HepG2 (cell line): ENCODE measurements around the gene NDUFB7. TPM values are rescaled to one million over a fixed set of nuclear protein-coding genes. Genes with fewer than 3 reads are reported as not detected.

Source experiments
- ATAC-seq: fragments of 200-7000 bp; cut with Tn5 transposase; 3 replicates; pipeline ENCODE4 v1.9.1; 2020; ENCODE audit warnings: mild to moderate bottlenecking, moderate library complexity
- BruUV-seq: library from RNA; stranded (reverse); fragments of 400-500 nt; replicated peaks from 2 replicates; lab custom pipeline; 2021; lab: Mats Ljungman, UMichigan
- CTCF ChIA-PET: fragments of 300-600 bp; formaldehyde crosslinking; extraction: SDS; loops from one replicate; lab custom pipeline; 2021; ENCODE audit warnings: low total read pairs, inconsistent platforms, low intra/inter-chr PET ratio; lab: Yijun Ruan, JAX
- POLR2A ChIA-PET: fragments of 350-600 bp; sonication (Branson Sonifier 250); formaldehyde crosslinking; loops from one replicate; lab custom pipeline; 2020; ENCODE audit warnings: antibody characterized with exemption, inconsistent platforms; lab: Yijun Ruan, JAX
- DNase-seq: peaks from one replicate; pipeline ENCODE4 v3.0.0-alpha.2; 2015; ENCODE audit warnings: low spot score
- FAIRE-seq: peaks from 3 replicates; lab custom pipeline; 2011; peaks lifted over from hg19 to GRCh38; lab: Jason Lieb, UNC
- H2AFZ ChIP-seq: one replicate; pipeline ENCODE4 v1.6.1; 2011; ENCODE audit warnings: low read length, inconsistent platforms
- H3K27ac ChIP-seq: fragments of 300-600 bp; 3 replicates; pipeline ENCODE4 v1.8.0; 2011; ENCODE audit warnings: mixed run types, mild to moderate bottlenecking, mixed read lengths, low read length, inconsistent platforms; ENCODE audit not compliant: insufficient read depth; ENCODE audit errors: extremely low read length
- H3K27me3 ChIP-seq, 2 experiments: fragments of 200-600 bp in 1 of 2; 2 replicates in 1 of 2; 3 replicates in 1 of 2; pipeline versions ENCODE4 v1.6.0 to v1.8.0; 2011; ENCODE audit warnings: low read length in 2 of 2, mild to moderate bottlenecking in 2 of 2, moderate library complexity in 2 of 2, inconsistent platforms in 1 of 2; ENCODE audit not compliant: insufficient read depth in 2 of 2, control insufficient read depth in 1 of 2
- H3K36me3 ChIP-seq, 2 experiments: fragments of 200-600 bp in 1 of 2; replicated peaks in 1 of 2; 2 replicates in 1 of 2; 3 replicates in 1 of 2; pipeline versions ENCODE4 v1.5.1 to v1.8.0; 2011; ENCODE audit warnings: low read length in 2 of 2, inconsistent platforms in 1 of 2; ENCODE audit not compliant: insufficient read depth in 2 of 2, control insufficient read depth in 1 of 2
- H3K4me1 ChIP-seq: 2 replicates; pipeline ENCODE4 v1.5.1; 2012; ENCODE audit warnings: low read length, inconsistent platforms; ENCODE audit not compliant: insufficient read depth
- H3K4me2 ChIP-seq: 2 replicates; pipeline ENCODE4 v1.6.0; 2011; ENCODE audit warnings: low read depth, low read length, inconsistent platforms
- H3K4me3 ChIP-seq, 3 experiments: fragments of 200-600 bp in 1 of 3; sonication (generic), shearing (Covaris generic) in 1 of 3; replicated peaks in 1 of 3; 2 replicates each; pipeline ENCODE4 v1.5.1; 2011 to 2016; ENCODE audit warnings: low read length in 3 of 3, inconsistent platforms in 2 of 3, low read depth in 2 of 3, mild to moderate bottlenecking in 2 of 3, control low read depth in 1 of 3, mixed read lengths in 1 of 3; ENCODE audit not compliant: insufficient read depth in 1 of 3
- H3K79me2 ChIP-seq: one replicate; pipeline ENCODE4 v1.6.1; 2011; ENCODE audit warnings: low read length, inconsistent platforms; ENCODE audit not compliant: insufficient read depth
- H3K9ac ChIP-seq: 2 replicates; pipeline ENCODE4 v1.6.0; 2011; ENCODE audit warnings: mild to moderate bottlenecking, low read depth, low read length, inconsistent platforms; ENCODE audit not compliant: insufficient read depth
- H3K9me3 ChIP-seq: 2 replicates; pipeline ENCODE4 v1.5.1; 2012; ENCODE audit warnings: mild to moderate bottlenecking, low read length
- H4K20me1 ChIP-seq: 2 replicates; pipeline ENCODE4 v1.6.0; 2011; ENCODE audit warnings: inconsistent platforms, mild to moderate bottlenecking, low read length, moderate library complexity; ENCODE audit not compliant: insufficient read depth
- AGO2 ChIP-seq: fragments of 200-400 bp; formaldehyde crosslinking; optimal IDR thresholded peaks from 2 replicates; pipeline ENCODE3; 2017; ENCODE audit warnings: mild to moderate bottlenecking, low read depth, low read length, moderate library complexity
- FOXC1 ChIP-seq: sonication (generic); formaldehyde crosslinking; IDR thresholded peaks from 2 replicates; pipeline ENCODE4 v1.8.0; 2022; ENCODE audit warnings: mild to moderate bottlenecking, missing genetic modification reagents, borderline replicate concordance
- PHF5A ChIP-seq: IDR thresholded peaks from one replicate; pipeline ENCODE4 v1.6.1; 2018; ENCODE audit warnings: low read depth, missing genetic modification reagents; ENCODE audit not compliant: unreplicated experiment
- SNAPC2 ChIP-seq: sonication (generic); formaldehyde crosslinking; IDR thresholded peaks from 2 replicates; pipeline ENCODE4 v1.8.1; 2022; ENCODE audit warnings: mild to moderate bottlenecking, missing genetic modification reagents
- WGBS: methylation state at CpG from one replicate; pipeline ENCODE4 v1.1.6; 2017; ENCODE audit warnings: low lambda C conversion rate; 5-methylcytosine and 5-hydroxymethylcytosine counted together
- in situ Hi-C: cut with HindIII; loops from 2 replicates; pipeline ENCODE4 v1.10.0; 2017; ENCODE audit warnings: low pct_unique_long_range_greater_than_20kb; ENCODE audit not compliant: extremely low pct_ligation_motif_present
- intact Hi-C: fragments of 100-400 bp; cut with micrococcal nuclease; formaldehyde crosslinking; loops from one replicate; pipeline ENCODE4 v1.10.0; 2022; ENCODE audit not compliant: unreplicated experiment
- polyA plus RNA-seq, 8 experiments: library from polyadenylated mRNA; depleted of rRNA in 3 of 8; stranded (reverse) in 7 of 8; unstranded in 1 of 8; fragments of >200 nt; fragmentation: Illumina TruSeq in 4 of 8; extraction: Trizol in 4 of 8; gene quantifications; 2 replicates each; pipeline versions ENCODE4 v1.2.1 to v1.2.3, GENCODE V29; 2011 to 2016; ENCODE audit warnings: low read depth in 4 of 8, missing spikeins in 1 of 8, mixed read lengths in 1 of 8; ENCODE audit not compliant: insufficient read depth in 1 of 8
- total RNA-seq, 5 experiments: library from RNA; depleted of rRNA; stranded (reverse); fragments of >200 nt; fragmentation: Illumina TruSeq; extraction: Trizol; gene quantifications; 2 replicates each; pipeline ENCODE4 v1.2.3, GENCODE V29; 2016; ENCODE audit warnings: low read depth in 1 of 5
- TF ChIP-seq, protein P1 (sequence below): sonication (generic); formaldehyde crosslinking; IDR thresholded peaks from 2 replicates; pipeline ENCODE4 v1.9.0; 2021; ENCODE audit warnings: mild to moderate bottlenecking, missing genetic modification reagents

The NDUFB7 gene
- total and polyA plus RNA-seq, 2 of the 13 experiments (the other 11 are each of a cell fraction or from before 2014, with no cell fraction given), result 156 to 198 TPM

DNA sequence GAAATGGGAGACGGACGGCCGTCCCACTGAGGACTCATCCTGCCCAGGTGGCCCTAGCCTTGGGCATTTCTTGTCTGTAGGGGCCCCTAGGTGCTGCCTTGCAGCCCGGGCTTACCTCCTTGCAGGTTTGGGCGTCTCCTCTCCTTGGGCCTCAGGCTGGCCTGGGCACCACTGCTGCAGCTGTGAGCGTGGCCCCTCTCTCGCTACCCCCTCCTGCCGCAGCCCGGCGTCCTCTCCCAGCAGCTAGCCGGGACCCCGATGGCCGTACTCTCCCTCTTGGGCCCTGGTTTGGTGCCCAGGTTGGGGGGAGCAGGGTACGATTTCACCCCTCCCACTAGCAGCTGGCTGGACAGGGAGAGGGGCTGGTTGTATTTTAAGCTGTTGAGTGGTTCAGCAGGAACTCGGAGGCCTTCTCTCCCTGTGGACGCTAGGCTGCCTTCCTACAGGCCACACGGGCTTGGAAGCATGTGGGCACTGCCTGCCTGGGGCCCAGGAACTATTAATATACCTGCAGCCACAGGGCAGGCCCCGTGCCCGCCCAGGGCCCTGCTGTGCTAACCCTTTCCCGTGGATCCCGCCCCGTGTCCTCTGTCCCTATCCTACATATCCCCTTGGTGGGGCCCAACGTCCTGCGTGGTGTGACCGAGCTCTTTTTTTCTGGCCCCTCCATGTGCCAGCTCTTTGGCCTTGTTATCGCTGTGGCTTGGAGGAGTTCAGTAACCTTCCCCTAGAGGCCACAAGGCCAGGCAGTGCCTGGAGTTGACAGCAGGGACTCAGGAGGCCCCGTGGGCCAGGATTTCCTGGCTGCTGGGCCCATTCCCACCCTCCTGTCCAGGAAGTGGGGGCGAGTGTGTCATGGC is 11.7 kb downstream of the NDUFB7 start:
- ChIA-PET POLR2A (no interaction called here), CTCF (no interaction called here)
- Histone ChIP-seq H4K20me1 (no peaks in the 10 kb centered on the region; the same call in 1 of the 2 replicates), H3K36me3 (peaks cover 6 to 7% of the 10 kb centered on the region in 2 experiments; a peak in 3 of 5 replicates), H3K4me1 (peaks cover 10% of the 10 kb centered on the region), H2AFZ (no peak overlapping the region), H3K9me3 (no peaks in the 10 kb centered on the region), H3K4me3 (no peak overlapping the region), H3K27ac (no peak overlapping the region), H3K9ac (no peak overlapping the region), H3K27me3 (no peaks in the 10 kb centered on the region), H3K4me2 (no peak overlapping the region), H3K79me2 (peaks cover 30% of the 10 kb centered on the region)
- BruUV-seq, result no TSS peak
- TF ChIP-seq AGO2, result peak; percentile 46
- no peak for TF ChIP-seq SNAPC2 (CRISPR knock-in tag)
- FAIRE-seq, result no peak
- in situ Hi-C loops (no loop called here), intact Hi-C loops (no loop called here)
- ATAC-seq, result no peak
- DNase-seq, result no peak
- 92% methylated on average over 17 of the region's 28 CpGs for WGBS

DNA sequence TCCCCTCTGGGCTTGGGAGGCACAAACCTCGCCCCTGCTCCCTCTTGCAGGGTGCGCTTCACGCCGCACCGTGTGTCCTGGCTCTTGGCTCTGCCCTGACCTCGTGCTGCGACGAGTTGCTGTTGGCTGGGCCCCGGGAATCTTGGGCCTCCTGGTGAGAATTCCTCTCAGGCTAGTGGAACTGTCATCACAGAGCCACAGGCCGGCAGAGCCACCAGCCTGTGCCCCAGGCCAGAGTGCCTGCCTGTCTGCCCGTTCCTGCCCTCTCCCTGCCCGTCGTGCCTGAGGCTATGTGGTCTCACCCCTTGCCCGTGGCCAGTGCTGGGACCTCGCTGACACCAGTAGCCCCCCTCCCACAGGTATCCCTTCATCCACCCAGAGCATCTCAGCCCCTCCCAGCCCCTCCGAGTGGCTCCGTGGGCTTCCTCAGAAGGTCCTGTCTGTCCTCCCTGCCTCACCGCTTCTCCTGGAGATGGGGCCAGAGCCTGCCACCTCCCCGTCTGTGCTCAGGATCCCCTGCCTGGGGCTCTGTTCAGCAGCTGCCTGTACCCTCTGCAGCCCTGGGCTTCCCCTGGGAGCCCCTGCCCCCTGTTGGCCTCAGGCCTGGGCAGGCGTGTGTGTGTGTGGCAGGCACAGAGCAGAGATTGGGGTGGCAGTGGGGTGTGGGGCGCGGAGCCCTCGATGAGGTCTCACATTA is 13.3 kb downstream of the NDUFB7 start:
- peaks cover 25% of the 10 kb centered on the region for H3K4me1 ChIP-seq
- BruUV-seq, result no TSS peak
- no peak for ATAC-seq
- H3K79me2 ChIP-seq, result peaks cover 39% of the 10 kb centered on the region
- no peaks in the 10 kb centered on the region; the same call in 1 of the 2 replicates for H4K20me1 ChIP-seq
- H3K27me3 ChIP-seq, result no peaks in the 10 kb centered on the region
- H3K4me3 ChIP-seq, result no peak overlapping the region
- POLR2A ChIA-PET, result no interaction called here
- in situ Hi-C loops, result no loop called here
- H3K4me2 ChIP-seq, result no peak overlapping the region
- peaks cover 2 to 3% of the 10 kb centered on the region in 2 experiments; a peak in 3 of 5 replicates for H3K36me3 ChIP-seq
- no peak overlapping the region for H3K27ac ChIP-seq
- TF ChIP-seq FOXC1 (CRISPR knock-in tag) (no peak), PHF5A (CRISPR knock-in tag) (no peak), AGO2 (peak; percentile 51)
- TF ChIP-seq, protein P1, sequence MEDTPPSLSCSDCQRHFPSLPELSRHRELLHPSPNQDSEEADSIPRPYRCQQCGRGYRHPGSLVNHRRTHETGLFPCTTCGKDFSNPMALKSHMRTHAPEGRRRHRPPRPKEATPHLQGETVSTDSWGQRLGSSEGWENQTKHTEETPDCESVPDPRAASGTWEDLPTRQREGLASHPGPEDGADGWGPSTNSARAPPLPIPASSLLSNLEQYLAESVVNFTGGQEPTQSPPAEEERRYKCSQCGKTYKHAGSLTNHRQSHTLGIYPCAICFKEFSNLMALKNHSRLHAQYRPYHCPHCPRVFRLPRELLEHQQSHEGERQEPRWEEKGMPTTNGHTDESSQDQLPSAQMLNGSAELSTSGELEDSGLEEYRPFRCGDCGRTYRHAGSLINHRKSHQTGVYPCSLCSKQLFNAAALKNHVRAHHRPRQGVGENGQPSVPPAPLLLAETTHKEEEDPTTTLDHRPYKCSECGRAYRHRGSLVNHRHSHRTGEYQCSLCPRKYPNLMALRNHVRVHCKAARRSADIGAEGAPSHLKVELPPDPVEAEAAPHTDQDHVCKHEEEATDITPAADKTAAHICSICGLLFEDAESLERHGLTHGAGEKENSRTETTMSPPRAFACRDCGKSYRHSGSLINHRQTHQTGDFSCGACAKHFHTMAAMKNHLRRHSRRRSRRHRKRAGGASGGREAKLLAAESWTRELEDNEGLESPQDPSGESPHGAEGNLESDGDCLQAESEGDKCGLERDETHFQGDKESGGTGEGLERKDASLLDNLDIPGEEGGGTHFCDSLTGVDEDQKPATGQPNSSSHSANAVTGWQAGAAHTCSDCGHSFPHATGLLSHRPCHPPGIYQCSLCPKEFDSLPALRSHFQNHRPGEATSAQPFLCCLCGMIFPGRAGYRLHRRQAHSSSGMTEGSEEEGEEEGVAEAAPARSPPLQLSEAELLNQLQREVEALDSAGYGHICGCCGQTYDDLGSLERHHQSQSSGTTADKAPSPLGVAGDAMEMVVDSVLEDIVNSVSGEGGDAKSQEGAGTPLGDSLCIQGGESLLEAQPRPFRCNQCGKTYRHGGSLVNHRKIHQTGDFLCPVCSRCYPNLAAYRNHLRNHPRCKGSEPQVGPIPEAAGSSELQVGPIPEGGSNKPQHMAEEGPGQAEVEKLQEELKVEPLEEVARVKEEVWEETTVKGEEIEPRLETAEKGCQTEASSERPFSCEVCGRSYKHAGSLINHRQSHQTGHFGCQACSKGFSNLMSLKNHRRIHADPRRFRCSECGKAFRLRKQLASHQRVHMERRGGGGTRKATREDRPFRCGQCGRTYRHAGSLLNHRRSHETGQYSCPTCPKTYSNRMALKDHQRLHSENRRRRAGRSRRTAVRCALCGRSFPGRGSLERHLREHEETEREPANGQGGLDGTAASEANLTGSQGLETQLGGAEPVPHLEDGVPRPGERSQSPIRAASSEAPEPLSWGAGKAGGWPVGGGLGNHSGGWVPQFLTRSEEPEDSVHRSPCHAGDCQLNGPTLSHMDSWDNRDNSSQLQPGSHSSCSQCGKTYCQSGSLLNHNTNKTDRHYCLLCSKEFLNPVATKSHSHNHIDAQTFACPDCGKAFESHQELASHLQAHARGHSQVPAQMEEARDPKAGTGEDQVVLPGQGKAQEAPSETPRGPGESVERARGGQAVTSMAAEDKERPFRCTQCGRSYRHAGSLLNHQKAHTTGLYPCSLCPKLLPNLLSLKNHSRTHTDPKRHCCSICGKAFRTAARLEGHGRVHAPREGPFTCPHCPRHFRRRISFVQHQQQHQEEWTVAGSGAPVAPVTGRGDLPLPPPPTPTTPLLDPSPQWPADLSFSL (CRISPR knock-in tag), result no peak
- TF ChIP-seq, all 625 proteins: peak for 1
- H3K9ac ChIP-seq, result no peak overlapping the region
- intact Hi-C loops, result no loop called here
- FAIRE-seq (no peak), DNase-seq (no peak)
- no peaks in the 10 kb centered on the region for H3K9me3 ChIP-seq
- CTCF ChIA-PET, result no interaction called here
- WGBS, result 95% methylated on average over 22 of the region's 23 CpGs
- H2AFZ ChIP-seq, result no peak overlapping the region
